Stomach smooth muscle (tissue), 2 donors: ENCODE measurements around the gene RIMS4.

ENCODE experiments used
- H3K27ac ChIP-seq: one replicate; pipeline ENCODE4 v1.7.0; 2013; ENCODE audit warnings: mild to moderate bottlenecking, low read length, inconsistent platforms
- H3K27me3 ChIP-seq, 2 donors: one replicate each; pipeline ENCODE4 v1.7.0; 2013; ENCODE audit warnings: low read length in 2 of 2; ENCODE audit not compliant: insufficient read depth in 2 of 2, control insufficient read depth in 1 of 2
- H3K36me3 ChIP-seq, 2 donors: one replicate each; pipeline ENCODE4 v1.7.0; 2013; ENCODE audit warnings: low read length in 2 of 2; ENCODE audit not compliant: control insufficient read depth in 2 of 2, insufficient read depth in 2 of 2
- H3K4me1 ChIP-seq: one replicate; pipeline ENCODE4 v1.7.0; 2013; ENCODE audit warnings: low read length; ENCODE audit not compliant: control insufficient read depth, insufficient read depth
- H3K4me3 ChIP-seq, 2 donors: one replicate each; pipeline ENCODE4 v1.7.0; 2013; ENCODE audit warnings: low read length in 2 of 2
- H3K9ac ChIP-seq, 2 donors: one replicate each; pipeline ENCODE4 v1.7.0; 2013; ENCODE audit warnings: low read length in 2 of 2, mild to moderate bottlenecking in 1 of 2
- H3K9me3 ChIP-seq, 2 donors: one replicate each; pipeline ENCODE4 v1.7.0; 2013; ENCODE audit warnings: low read length in 2 of 2; ENCODE audit not compliant: control insufficient read depth in 2 of 2
- donor health status: healthy.
- donor health status: Pancreatic carcinoma.

RIMS4 gene

GRCh38 chr20:44809380-44810060 lies 826 bp downstream of the RIMS4 start:
- Histone ChIP-seq H3K36me3 (no peaks in the 10 kb centered on the region), H3K4me3 (no peak overlapping the region), H3K27ac (no peak overlapping the region), H3K9me3 (peaks cover 6 to 17% of the 10 kb centered on the region in 2 donors), H3K27me3 (peaks cover 44 to 51% of the 10 kb centered on the region in 2 donors), H3K9ac (no peak overlapping the region), H3K4me1 (peaks cover 3% of the 10 kb centered on the region)

- Histone ChIP-seq H3K9me3 (peaks cover 6 to 17% of the 10 kb centered on the region in 2 donors), H3K9ac (no peak overlapping the region), H3K36me3 (no peaks in the 10 kb centered on the region), H3K27ac (no peak overlapping the region), H3K4me1 (peaks cover 3% of the 10 kb centered on the region), H3K4me3 (no peak overlapping the region), H3K27me3 (peaks cover 44 to 53% of the 10 kb centered on the region in 2 donors)
These were observed 2.7 kb downstream of the RIMS4 start for GRCh38 chr20:44807684-44808056.

- Histone ChIP-seq H3K27ac (no peak overlapping the region), H3K9me3 (peaks cover 5 to 12% of the 10 kb centered on the region in 2 donors), H3K27me3 (peaks cover 47 to 48% of the 10 kb centered on the region in 2 donors), H3K9ac (no peak overlapping the region), H3K36me3 (no peaks in the 10 kb centered on the region), H3K4me3 (no peak overlapping the region), H3K4me1 (peaks cover 3% of the 10 kb centered on the region)
These were observed 3.2 kb downstream of the RIMS4 start for GRCh38 chr20:44807051-44807683.

GRCh38 chr20:44805979-44806620 lies 4.2 kb downstream of the RIMS4 start:
- Histone ChIP-seq H3K4me3 (no peak overlapping the region), H3K9me3 (peaks cover 0 to 3% of the 10 kb centered on the region in 2 donors), H3K27me3 (peaks cover 41 to 44% of the 10 kb centered on the region in 2 donors), H3K9ac (no peak overlapping the region), H3K4me1 (peaks cover 3% of the 10 kb centered on the region), H3K27ac (no peak overlapping the region), H3K36me3 (no peaks in the 10 kb centered on the region)

- H3K27ac ChIP-seq = no peak overlapping the region
- H3K36me3 ChIP-seq = no peaks in the 10 kb centered on the region
- H3K9me3 ChIP-seq = no peaks in the 10 kb centered on the region
- no peak overlapping the region for H3K4me3 ChIP-seq
- H3K9ac ChIP-seq = no peak overlapping the region
- H3K4me1 ChIP-seq = peaks cover under 1% of the 10 kb centered on the region
- H3K27me3 ChIP-seq = peaks cover 36 to 39% of the 10 kb centered on the region in 2 donors
These were observed 4.9 kb downstream of the RIMS4 start for GRCh38 chr20:44805335-44805978.

- H3K4me1 ChIP-seq = no peaks in the 10 kb centered on the region
These were observed 6.9 kb downstream of the RIMS4 start for GRCh38 chr20:44803383-44803941.

GRCh38 chr20:44802702-44803101 lies 7.6 kb downstream of the RIMS4 start:
- no peak overlapping the region for H3K9ac ChIP-seq
- H3K4me1 ChIP-seq = no peaks in the 10 kb centered on the region
- H3K27ac ChIP-seq = no peak overlapping the region
- peaks cover 19 to 21% of the 10 kb centered on the region in 2 donors for H3K27me3 ChIP-seq
- no peaks in the 10 kb centered on the region for H3K36me3 ChIP-seq
- H3K4me3 ChIP-seq = no peak overlapping the region
- no peaks in the 10 kb centered on the region for H3K9me3 ChIP-seq

More at GRCh38 chr20:44803383-44803941, 6.9 kb downstream of the RIMS4 start:
- no peaks in the 10 kb centered on the region for H3K9me3 ChIP-seq
- no peak overlapping the region for H3K27ac ChIP-seq
- H3K9ac ChIP-seq = no peak overlapping the region
- peaks cover 24 to 26% of the 10 kb centered on the region in 2 donors for H3K27me3 ChIP-seq
- H3K36me3 ChIP-seq = no peaks in the 10 kb centered on the region
- H3K4me3 ChIP-seq = no peak overlapping the region

GRCh38 chr20:44800391-44801046 lies 9.8 kb downstream of the RIMS4 start:
- no peak overlapping the region for H3K9ac ChIP-seq
- H3K9me3 ChIP-seq = no peaks in the 10 kb centered on the region
- no peaks in the 10 kb centered on the region for H3K4me1 ChIP-seq
- H3K36me3 ChIP-seq = no peaks in the 10 kb centered on the region
- no peak overlapping the region for H3K4me3 ChIP-seq
- H3K27me3 ChIP-seq = peaks cover 10 to 15% of the 10 kb centered on the region in 2 donors
- H3K27ac ChIP-seq = no peak overlapping the region

GRCh38 chr20:44799691-44800090 lies 10.7 kb downstream of the RIMS4 start:
- H3K9me3 ChIP-seq = no peaks in the 10 kb centered on the region
- H3K9ac ChIP-seq = no peak overlapping the region
- H3K27ac ChIP-seq = no peak overlapping the region
- no peaks in the 10 kb centered on the region for H3K36me3 ChIP-seq
- peaks cover 6 to 15% of the 10 kb centered on the region in 2 donors for H3K27me3 ChIP-seq
- H3K4me3 ChIP-seq = no peak overlapping the region
- H3K4me1 ChIP-seq = no peaks in the 10 kb centered on the region
